ENCODE data around the gene KRT86. TPM values are rescaled to one million over a fixed set of nuclear protein-coding genes. Genes with fewer than 3 reads are reported as not detected.

The KRT86 gene
- polyA plus RNA-seq, 1 donor (not counting 4 experiments of a cell fraction or from before 2014, with no cell fraction given) = not detected

- Histone ChIP-seq H2AFZ (ENCODE audit: control insufficient read depth, low read length) (no peak overlapping the region), H3K4me3 (ENCODE audit: control insufficient read depth in 2 of 3, extremely low read depth in 1 of 3, insufficient read depth in 2 of 3, low read depth in 1 of 3, low read length in 3 of 3) (no peak overlapping the region), H4K20me1 (ENCODE audit: control insufficient read depth, extremely low read depth, insufficient read depth, low read length) (no peaks in the 10 kb centered on the region), H3K4me1 (ENCODE audit: control insufficient read depth, extremely low read depth, insufficient read depth, low read length) (no peaks in the 10 kb centered on the region), H3K27me3 (ENCODE audit: control insufficient read depth, extremely low read depth, insufficient read depth, low read length) (peaks cover 16% of the 10 kb centered on the region), H3K36me3 (ENCODE audit: control insufficient read depth in 2 of 2, extremely low read depth in 1 of 2, insufficient read depth in 2 of 2, low read length in 2 of 2) (no peaks in the 10 kb centered on the region), H3K79me2 (ENCODE audit: control insufficient read depth, insufficient read depth, low read length) (no peaks in the 10 kb centered on the region), H3K27ac (ENCODE audit: control insufficient read depth, insufficient read depth, low read length) (no peak overlapping the region), H3K9me3 (ENCODE audit: control insufficient read depth, low read depth, low read length) (no peaks in the 10 kb centered on the region), H3K4me2 (ENCODE audit: control insufficient read depth, extremely low read depth, insufficient read depth, low read depth, low read length) (no peak overlapping the region), H3K9ac (ENCODE audit: control insufficient read depth, extremely low read depth, insufficient read depth, low read length) (no peak overlapping the region), H3K9me1 (ENCODE audit: control insufficient read depth, extremely low read depth, insufficient read depth, low read length) (no peaks in the 10 kb centered on the region)
- dilution Hi-C loops (cut with MboI; ENCODE audit: extremely low pct_ligation_motif_present, low sequenced_read_pairs) = no loop called here
- DNase-seq (ENCODE audit: low read depth, low spot score) = no peak
- no peak for FAIRE-seq
- TF ChIP-seq EZH2 (IDR thresholded peaks at IDR 0.05; ENCODE audit: low read length) (no peak), CTCF (optimal IDR thresholded peaks at IDR 0.05 in 1 of 3, IDR thresholded peaks at IDR 0.05 in 1 of 3, conservative IDR thresholded peaks at IDR 0.05 in 1 of 3; ENCODE audit: extremely low read depth in 1 of 3, insufficient read depth in 2 of 3, low read length in 3 of 3) (no peak)
Observed at GRCh38 chr12:52253391-52254179, 20.9 kb upstream of the KRT86 start.

- no peak overlapping the region for H3K27ac ChIP-seq (ENCODE audit: control insufficient read depth, insufficient read depth, low read length)
- H3K9me1 ChIP-seq (ENCODE audit: control insufficient read depth, extremely low read depth, insufficient read depth, low read length) = no peaks in the 10 kb centered on the region
- H3K4me2 ChIP-seq (ENCODE audit: control insufficient read depth, extremely low read depth, insufficient read depth, low read depth, low read length) = no peak overlapping the region
- no peak overlapping the region for H3K9ac ChIP-seq (ENCODE audit: control insufficient read depth, extremely low read depth, insufficient read depth, low read length)
- no peaks in the 10 kb centered on the region for H3K4me1 ChIP-seq (ENCODE audit: control insufficient read depth, extremely low read depth, insufficient read depth, low read length)
- H3K4me3 ChIP-seq (ENCODE audit: control insufficient read depth in 2 of 3, extremely low read depth in 1 of 3, insufficient read depth in 2 of 3, low read depth in 1 of 3, low read length in 3 of 3) = no peak overlapping the region
- H3K27me3 ChIP-seq (ENCODE audit: control insufficient read depth, extremely low read depth, insufficient read depth, low read length) = peaks cover 21% of the 10 kb centered on the region
- dilution Hi-C loops (cut with MboI; ENCODE audit: extremely low pct_ligation_motif_present, low sequenced_read_pairs) = no loop called here
- H4K20me1 ChIP-seq (ENCODE audit: control insufficient read depth, extremely low read depth, insufficient read depth, low read length) = no peaks in the 10 kb centered on the region
- no peak for FAIRE-seq
- no peak for DNase-seq (ENCODE audit: low read depth, low spot score)
- TF ChIP-seq CTCF (optimal IDR thresholded peaks at IDR 0.05 in 1 of 3, IDR thresholded peaks at IDR 0.05 in 1 of 3, conservative IDR thresholded peaks at IDR 0.05 in 1 of 3; ENCODE audit: extremely low read depth in 1 of 3, insufficient read depth in 2 of 3, low read length in 3 of 3) = no peak
- TF ChIP-seq EZH2 (IDR thresholded peaks at IDR 0.05; ENCODE audit: low read length) = no peak
- no peak overlapping the region for H2AFZ ChIP-seq (ENCODE audit: control insufficient read depth, low read length)
- no peaks in the 10 kb centered on the region for H3K9me3 ChIP-seq (ENCODE audit: control insufficient read depth, low read depth, low read length)
- no peaks in the 10 kb centered on the region for H3K36me3 ChIP-seq (ENCODE audit: control insufficient read depth in 2 of 2, extremely low read depth in 1 of 2, insufficient read depth in 2 of 2, low read length in 2 of 2)
- H3K79me2 ChIP-seq (ENCODE audit: control insufficient read depth, insufficient read depth, low read length) = no peaks in the 10 kb centered on the region
Observed at GRCh38 chr12:52254180-52254964, 20.1 kb upstream of the KRT86 start.

Data from keratinocyte (primary cell).